Activated naive CD8-positive, alpha-beta T cell treated with anti-CD3 and anti-CD28 coated beads, Interleukin-2, amount 50 U/mL, for 16 hours (primary cell): ENCODE results near the gene GUCD1.

Experiments
- DNase-seq: peaks from one replicate; pipeline ENCODE4 v3.0.0-alpha.2; 2020; ENCODE audit warnings: low read depth, low spot score

Gene GUCD1

DNA sequence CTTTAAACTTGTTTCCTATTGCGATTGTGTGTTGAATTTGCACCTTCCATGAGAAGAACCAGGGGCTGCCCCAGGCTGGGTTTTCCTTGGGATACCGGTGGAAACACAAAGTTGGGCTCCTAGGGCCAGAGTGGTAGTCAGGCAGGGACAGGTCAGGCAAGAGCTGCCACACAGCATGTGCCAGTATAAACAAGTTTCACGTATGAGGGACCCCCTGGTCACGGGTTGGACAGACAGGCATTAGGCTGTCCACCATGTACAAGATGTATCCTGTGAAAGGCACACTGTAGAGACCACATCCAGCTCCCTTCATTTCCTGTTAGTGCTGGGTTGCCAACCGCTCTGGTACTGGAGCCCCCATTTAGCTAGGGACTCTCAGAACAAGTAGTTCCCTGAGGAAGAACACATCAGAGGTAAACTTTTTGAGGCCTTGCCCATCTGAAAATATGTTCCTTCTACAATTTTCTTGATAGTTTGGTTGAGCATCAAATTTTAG lies 51.0 kb downstream of the GUCD1 start:
- no peak for DNase-seq

DNA sequence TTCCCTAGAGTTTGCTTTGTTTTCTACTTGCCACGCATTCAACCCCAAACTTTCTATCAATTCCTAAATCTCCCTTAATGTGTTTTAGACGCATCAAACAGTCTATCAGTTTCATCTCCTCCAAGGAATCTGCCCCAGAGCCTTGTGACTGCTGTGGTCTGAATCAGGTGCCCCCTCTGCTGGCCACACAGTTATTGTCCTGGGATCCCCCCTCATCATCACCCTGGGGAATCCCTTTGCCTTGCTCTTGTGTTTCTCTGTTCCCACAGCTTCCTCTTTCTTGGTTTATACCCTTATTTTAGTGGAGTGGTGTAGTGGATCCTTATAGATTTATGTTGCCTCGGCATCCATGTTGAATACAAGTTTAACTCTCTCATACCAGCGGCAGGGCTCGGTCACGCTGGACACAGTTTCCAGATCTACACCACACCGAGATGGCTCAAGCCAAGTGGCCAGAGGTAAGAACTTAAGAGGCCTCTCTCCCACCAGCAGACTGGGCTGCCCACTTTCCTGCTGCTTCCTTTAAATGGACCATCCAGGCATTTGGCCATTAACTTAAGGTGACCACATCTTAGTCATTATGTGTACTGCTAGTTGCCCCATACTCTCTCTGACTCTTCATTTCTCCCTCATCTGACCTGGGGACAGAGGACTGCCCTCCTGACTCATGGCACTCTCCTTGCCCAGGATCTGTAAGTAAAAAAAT lies 51.6 kb downstream of the GUCD1 start:
- peak; percentile 37 for DNase-seq

DNA sequence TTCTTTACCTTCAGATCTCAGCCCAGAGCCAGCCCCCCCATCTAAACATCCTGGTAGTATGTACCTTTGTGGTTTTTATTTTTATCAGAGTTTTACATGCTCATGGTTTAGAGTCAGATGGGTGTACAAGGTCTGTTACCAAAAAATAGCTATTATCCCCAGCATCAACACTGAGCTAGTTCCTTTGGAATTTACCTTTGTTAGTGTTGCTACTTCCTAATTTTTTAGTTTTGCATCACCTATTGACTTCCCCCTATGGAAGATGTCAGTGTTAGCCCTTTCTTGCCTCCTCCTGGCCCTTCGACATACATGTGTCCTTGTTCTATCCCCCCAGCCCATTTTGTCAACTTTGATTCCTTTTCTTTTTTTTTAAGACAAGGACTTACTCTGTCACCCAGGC lies 52.4 kb downstream of the GUCD1 start:
- no peak for DNase-seq

DNA sequence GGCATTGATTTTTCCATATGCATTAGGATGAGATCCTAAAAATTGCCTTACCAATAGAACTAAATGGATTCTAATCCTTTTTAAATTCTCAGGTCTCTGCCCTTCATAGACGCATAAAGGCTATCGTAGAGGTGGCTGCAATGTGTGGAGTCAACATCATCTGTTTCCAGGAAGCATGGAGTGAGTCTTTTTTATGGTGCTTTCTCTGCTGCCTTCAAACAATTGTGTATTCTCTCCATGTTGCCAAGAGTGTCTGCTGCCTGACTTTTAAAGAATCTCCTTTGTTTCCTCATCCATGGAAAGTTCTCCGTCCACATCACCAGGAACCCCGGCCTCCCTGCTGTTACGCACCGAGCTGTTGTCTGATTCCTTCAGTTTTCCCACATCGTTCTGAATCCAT lies 52.9 kb downstream of the GUCD1 start:
- DNase-seq: no peak

DNA sequence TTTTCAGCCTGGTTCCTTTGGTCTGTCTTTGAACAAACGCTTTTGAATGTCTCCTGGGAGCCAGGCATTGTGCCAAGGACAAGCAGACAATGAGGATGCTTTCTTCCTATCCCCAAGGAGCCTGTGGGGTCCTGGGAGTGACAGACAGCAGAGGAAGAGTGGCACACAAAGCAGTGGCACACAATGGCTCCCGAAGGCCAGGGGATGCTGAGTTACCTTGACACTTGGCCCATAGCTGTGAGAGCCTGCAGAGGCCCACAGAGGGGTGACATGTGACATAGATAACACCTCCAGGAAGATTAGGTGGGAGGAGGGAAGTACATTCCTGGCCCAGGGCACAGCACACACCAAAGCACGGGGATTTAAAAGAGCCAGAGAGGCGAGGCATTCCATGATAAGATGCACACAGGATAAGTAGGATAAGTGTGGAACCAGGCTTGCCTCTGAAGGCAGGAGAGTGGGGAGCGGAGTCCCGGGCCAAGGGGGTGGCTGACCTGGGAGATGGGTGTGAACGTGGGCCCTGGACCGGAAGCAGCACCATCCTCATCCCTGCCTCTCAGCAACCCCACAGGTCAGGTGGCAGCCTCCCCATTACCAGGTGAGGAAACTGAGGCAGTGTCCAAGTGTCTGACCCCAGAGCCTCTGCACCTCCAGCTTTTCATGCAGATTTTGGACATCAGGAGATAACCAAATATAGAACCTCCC lies 53.5 kb downstream of the GUCD1 start:
- DNase-seq: no peak

DNA sequence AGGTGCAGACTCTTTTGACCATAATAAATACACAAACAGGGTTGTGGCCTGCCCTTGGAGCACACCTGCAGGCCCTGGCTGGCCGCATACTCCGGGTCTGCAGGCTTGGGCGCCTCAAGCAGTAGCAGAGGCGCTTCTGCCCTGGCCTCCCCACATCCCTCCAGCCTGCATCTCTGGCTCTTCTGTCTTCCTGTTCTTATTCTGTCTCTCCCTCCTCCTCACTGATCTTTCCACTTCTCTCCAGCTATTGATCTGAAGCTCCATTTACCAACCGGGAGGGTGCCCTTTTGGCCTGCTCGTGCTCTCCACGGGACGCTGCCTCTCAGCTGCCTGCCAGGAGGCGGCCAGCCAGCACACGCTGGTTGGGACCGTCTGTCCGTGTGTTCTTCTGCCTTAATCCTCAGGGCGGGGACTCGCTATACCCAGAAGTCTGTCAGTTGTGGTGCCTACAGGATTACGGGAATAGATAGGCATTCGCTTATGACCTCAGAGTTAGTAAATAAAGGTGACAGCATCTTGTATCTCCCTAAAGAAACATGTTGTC lies 54.6 kb downstream of the GUCD1 start:
- no peak for DNase-seq

DNA sequence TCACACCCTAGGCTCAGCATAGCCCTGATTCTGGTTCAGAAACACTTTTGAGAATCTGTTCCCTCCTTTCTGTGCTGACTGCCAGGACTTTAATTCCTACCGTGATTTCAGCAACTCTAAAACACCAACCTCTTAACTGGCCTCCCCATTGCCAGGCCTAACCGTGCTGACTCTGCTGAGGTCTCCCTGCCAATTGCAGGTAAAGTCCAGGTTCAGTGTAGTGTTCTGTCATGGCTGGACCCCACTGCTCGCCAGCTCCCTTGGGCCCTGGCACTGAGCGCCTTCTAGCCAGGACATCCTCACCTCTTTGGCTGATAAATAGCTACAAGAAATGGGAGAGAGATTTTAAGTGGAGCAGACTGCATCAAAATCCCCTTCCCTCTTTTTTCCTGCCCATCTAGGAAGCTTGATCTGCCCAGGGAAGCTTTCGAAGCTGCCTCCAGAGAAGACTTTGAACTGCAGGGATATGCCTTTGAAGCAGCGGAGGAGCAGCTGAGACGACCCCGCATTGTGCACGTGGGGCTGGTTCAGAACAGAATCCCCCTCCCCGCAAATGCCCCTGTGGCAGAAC lies 55.1 kb downstream of the GUCD1 start:
- DNase-seq: no peak

DNA sequence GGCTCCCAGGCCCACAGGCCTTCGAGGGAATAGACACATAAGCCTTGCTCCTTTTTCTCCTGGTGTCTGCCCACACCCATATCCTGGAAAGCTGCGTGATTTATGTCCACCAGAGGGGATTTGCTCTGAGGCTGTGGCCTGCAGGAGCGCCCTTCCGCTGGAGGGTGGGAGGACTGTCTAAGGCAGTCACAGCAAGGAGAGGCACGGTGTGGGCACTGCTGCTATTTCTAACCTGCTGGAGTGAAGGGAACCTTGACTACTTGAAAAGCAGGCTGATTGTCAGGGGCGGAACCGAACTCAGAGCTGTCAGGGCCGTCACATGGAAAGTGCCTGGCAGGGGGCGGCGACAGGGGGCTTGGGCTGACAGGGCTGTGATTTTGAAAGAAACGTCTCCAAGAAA lies 56.1 kb downstream of the GUCD1 start:
- DNase-seq: no peak

DNA sequence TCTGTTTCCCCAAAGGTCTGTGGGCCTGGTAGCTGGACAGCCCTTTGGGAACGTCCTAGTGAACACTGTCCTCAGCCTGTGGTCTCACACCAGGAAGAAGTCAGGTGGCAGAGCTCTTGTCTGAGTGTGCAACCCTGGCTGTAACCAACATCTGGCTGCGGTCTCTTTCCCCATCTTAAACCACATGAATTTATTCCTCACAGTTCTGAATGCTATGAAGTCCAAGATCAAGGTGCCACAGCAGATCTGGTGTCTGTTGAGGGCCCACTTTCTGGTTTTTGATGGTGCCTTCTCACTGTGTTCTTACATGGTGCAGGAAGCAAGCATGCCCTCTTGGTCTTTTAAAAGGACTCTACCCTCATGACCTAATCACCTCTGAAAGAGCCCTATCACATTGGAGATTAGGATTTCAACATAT lies 57.1 kb downstream of the GUCD1 start:
- DNase-seq: no peak

DNA sequence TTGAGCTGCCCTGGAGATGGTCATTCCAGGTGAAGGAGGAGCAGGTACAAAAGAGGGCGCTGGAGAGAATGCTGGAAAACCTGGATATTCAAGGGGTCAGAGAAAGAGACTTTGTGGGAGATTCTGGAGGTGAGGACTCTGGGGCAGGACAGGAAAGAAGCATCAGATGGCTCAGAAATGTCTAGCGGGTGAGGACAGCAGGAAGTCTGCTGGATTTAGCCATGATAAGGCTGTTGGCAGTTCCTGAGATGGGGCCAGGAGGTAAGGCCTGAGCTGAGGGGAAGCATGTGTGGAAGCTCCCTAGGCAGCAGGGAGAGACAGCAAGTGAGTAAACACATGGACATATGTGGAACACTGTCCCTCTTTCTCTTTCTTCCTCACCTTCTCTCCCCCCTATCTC lies 58.3 kb downstream of the GUCD1 start:
- DNase-seq: no peak

DNA sequence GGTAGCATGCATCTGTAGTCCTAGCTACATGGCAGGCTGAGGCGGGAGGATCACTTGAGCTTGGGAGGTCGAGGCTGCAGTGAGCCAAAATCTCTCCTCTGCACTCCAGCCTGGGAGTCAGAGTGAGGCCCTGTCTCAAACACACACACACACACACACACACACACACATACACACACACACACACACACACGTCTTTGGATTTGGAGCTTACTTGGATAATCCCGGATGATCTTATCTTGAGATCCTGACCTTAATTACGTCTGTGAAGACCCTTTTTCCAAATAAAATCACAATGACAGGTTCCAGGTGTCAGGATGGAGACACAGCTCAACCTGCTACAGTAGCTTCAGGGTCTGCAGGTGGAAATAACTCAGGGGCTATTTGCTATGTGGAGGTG lies 58.7 kb downstream of the GUCD1 start:
- DNase-seq: no peak

DNA sequence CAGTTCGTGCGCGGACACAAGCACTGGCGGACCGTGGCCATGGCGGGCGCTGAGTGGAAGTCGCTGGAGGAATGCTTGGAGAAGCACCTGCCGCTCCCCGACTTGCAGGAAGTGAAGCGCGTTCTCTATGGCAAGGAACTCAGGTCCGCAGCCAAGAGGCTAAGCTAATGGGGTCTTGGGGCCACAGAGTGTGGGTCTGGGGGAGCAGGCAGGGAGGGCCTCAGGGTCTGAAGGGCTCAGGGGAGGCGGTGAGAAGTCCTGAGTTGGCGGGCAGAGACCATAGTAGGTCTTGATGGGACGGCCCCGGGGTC lies 59.6 kb downstream of the GUCD1 start:
- no peak for DNase-seq

DNA sequence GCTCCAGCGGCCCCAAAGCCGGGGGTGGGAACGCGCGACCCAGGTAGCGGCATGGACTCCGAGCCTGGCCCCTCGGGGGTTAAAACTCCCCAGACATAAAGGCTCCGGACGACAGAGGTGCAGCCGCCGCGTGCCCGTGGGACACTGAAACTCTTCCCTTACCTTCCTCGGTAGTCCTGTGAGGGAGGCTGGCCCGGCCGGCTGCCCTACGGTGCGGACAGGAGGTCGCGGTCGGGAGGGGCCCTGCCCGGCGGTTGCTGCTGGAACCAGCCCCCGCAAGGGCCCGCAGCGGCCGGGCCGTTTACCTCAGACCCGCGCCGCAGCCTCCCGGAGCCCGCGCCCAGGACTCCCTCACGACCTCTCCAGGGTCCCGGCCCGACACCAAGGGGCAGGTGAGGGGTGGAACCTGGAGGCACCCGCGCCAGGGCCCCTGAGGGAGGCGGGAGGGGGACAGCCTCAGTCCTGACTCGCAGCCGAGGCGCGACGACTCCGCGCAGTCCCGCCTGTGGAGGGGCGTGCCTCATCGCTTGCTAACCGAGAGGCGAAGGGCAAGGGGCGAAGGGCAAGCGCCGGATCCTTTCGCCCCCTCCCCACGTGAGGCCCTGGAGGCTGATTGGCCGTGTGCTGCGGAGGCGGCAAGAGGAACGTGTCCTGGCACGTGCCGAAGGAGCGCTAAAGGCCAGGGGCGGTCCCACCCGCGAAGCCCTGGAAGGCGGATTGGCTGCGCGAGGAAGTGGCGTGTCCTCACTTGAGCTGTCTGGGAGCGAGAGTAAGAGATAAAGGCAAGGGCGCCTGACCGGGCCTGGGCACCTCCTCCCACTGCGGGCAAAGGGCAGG lies 60.2 kb downstream of the GUCD1 start, which contains the start of gene UPB1:
UPB1 (plus strand) TSS at position 805 of the 837 bp plus-strand sequence. CDS start 72 bp downstream, outside the sequence.
- DNase-seq: no peak

DNA sequence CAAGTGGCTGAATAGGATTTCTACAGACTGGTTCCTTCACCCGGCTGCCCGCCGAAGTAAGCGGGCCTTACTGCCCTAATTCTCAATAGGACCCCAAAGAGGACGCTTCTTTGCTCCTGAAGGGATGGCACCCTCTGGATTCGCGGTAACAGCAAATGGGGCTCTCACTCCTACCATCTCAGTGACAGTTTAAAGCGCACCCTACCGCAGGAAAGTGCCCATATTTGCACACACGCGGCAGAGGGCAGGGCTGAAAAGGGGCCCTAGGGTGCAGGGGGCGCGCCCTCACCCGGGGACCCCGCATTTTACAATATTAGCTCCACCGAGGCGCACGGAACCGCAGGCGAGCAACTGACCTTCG lies 60.8 kb downstream of the GUCD1 start:
- DNase-seq: no peak

DNA sequence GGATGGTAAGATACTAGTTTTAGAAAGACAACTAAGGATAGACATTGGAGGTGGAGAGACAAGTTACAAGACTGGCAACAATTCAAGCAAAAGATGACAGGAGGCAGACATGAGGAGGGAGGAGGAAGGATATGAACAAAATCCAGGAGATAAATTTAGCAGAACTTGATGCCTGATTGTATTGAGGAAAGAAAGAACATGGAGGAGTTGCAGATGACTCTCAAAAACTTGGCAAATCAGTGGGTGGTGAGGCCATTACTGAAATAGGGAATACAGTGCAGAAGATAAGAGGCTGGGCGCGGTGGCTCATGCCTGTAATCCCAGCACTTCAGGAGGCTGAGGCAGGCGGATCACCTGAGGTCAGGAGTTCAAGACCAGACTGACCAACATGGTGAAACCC lies 62.5 kb downstream of the GUCD1 start:
- no peak for DNase-seq
